Measurements from ENCODE around the gene ROR2. TPM values are rescaled to one million over a fixed set of nuclear protein-coding genes. Genes with fewer than 3 reads are reported as not detected.

Gene ROR2
- total and polyA plus RNA-seq, 2 of the 13 experiments (the other 11 are each of a cell fraction or from before 2014, with no cell fraction given), result not detected

DNA sequence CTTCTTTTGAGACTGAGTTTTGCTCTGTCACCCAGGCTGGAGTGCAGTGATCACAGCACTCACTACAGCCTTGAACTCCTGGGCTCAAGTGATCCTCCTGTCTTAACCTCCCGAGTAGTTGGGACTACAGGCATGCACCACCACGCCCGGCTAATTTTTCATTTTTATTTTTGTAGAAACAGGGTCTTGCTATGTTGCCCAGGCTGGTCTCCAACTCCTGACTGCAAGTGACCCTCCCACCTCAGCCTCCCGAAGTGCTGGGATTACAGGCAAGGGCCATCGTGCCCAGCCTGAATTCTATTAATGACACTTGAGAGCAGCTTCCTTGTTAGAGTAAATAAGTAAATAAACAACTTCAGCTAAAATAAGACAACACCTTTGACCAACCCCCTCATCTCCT is 12.3 kb downstream of the ROR2 start (continued):
- TF ChIP-seq NPAS2 (CRISPR knock-in tag; IDR thresholded peaks at IDR 0.05; ENCODE audit: borderline replicate concordance), result no peak
- TF ChIP-seq KLF12 (CRISPR knock-in tag; IDR thresholded peaks at IDR 0.05; ENCODE audit: borderline replicate concordance), result no peak
- TF ChIP-seq ZNF17 (CRISPR knock-in tag; IDR thresholded peaks at IDR 0.05), result no peak
- TF ChIP-seq, protein P1, sequence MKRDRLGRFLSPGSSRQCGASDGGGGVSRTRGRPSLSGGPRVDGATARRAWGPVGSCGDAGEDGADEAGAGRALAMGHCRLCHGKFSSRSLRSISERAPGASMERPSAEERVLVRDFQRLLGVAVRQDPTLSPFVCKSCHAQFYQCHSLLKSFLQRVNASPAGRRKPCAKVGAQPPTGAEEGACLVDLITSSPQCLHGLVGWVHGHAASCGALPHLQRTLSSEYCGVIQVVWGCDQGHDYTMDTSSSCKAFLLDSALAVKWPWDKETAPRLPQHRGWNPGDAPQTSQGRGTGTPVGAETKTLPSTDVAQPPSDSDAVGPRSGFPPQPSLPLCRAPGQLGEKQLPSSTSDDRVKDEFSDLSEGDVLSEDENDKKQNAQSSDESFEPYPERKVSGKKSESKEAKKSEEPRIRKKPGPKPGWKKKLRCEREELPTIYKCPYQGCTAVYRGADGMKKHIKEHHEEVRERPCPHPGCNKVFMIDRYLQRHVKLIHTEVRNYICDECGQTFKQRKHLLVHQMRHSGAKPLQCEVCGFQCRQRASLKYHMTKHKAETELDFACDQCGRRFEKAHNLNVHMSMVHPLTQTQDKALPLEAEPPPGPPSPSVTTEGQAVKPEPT (CRISPR knock-in tag; IDR thresholded peaks at IDR 0.05; ENCODE audit: low read depth), result no peak
- no peak for TF ChIP-seq ZNF382 (CRISPR knock-in tag; IDR thresholded peaks at IDR 0.05; ENCODE audit: borderline replicate concordance)
- no peak for TF ChIP-seq JUND (CRISPR knock-in tag; IDR thresholded peaks at IDR 0.05)
- TF ChIP-seq, protein P2, sequence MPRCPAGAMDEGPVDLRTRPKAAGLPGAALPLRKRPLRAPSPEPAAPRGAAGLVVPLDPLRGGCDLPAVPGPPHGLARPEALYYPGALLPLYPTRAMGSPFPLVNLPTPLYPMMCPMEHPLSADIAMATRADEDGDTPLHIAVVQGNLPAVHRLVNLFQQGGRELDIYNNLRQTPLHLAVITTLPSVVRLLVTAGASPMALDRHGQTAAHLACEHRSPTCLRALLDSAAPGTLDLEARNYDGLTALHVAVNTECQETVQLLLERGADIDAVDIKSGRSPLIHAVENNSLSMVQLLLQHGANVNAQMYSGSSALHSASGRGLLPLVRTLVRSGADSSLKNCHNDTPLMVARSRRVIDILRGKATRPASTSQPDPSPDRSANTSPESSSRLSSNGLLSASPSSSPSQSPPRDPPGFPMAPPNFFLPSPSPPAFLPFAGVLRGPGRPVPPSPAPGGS (CRISPR knock-in tag; IDR thresholded peaks at IDR 0.05), result no peak
- TF ChIP-seq BHLHE40 (IDR thresholded peaks at IDR 0.05; ENCODE audit: low read length), result no peak

DNA sequence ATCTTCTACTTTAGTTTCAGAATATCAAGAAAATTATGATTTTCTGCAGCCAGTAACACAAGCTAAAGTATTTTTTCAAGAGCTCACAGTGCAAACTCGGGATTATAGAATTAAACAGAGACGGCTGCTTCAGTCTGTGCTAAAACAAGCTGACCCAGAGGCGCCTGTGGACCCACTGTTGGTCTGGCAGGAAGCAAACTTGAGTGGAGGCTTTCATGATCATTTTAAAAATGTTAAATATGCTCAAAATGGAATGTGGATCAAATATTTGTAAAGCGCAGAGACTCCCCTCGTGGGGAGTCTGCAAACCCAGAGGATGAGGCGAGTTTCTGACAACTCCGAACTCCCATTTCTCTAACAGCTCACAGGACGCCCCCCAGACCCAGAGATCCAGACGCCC is 13.0 kb downstream of the ROR2 start:
- Histone ChIP-seq H4K20me1 (ENCODE audit: insufficient read depth, low read length) (no peaks in the 10 kb centered on the region), H3K27me3 (ENCODE audit: control insufficient read depth in 1 of 2, insufficient read depth in 2 of 2, low read length in 2 of 2) (peaks cover 1 to 19% of the 10 kb centered on the region in 2 experiments; a peak in 3 of 5 replicates), H3K9me3 (ENCODE audit: low read length) (peaks cover under 1% of the 10 kb centered on the region; the same call in 1 of the 2 replicates), H2AFZ (ENCODE audit: low read length) (no peak overlapping the region), H3K36me3 (replicated peaks in 1 of 2; ENCODE audit: control insufficient read depth in 1 of 2, insufficient read depth in 2 of 2, low read length in 2 of 2) (no peaks in the 10 kb centered on the region), H3K4me1 (ENCODE audit: insufficient read depth, low read length) (no peaks in the 10 kb centered on the region), H3K4me2 (ENCODE audit: low read depth, low read length) (no peak overlapping the region), H3K79me2 (ENCODE audit: insufficient read depth, low read length) (no peaks in the 10 kb centered on the region), H3K9ac (ENCODE audit: insufficient read depth, low read depth, low read length) (no peak overlapping the region), H3K27ac (ENCODE audit: extremely low read length, insufficient read depth, low read length) (no peak overlapping the region), H3K4me3 (replicated peaks in 1 of 3; ENCODE audit: insufficient read depth in 1 of 3, low read depth in 2 of 3, low read length in 3 of 3) (no peak overlapping the region)
- ChIA-PET POLR2A (no interaction called here), CTCF (ENCODE audit: low intra/inter-chr PET ratio, low total read pairs) (no interaction called here)
- FAIRE-seq (no peak), ATAC-seq (no peak), DNase-seq (ENCODE audit: low spot score) (no peak)
- no TSS peak for BruUV-seq (replicated peaks)
- intact Hi-C loops (cut with micrococcal nuclease; ENCODE audit: unreplicated experiment), result no loop called here
- 21% methylated on average over 9 of the region's 9 CpGs for WGBS (ENCODE audit: low lambda C conversion rate)
- in situ Hi-C loops (cut with HindIII; ENCODE audit: extremely low pct_ligation_motif_present, low pct_unique_long_range_greater_than_20kb), result no loop called here
- TF ChIP-seq HOXA7 (CRISPR knock-in tag; IDR thresholded peaks at IDR 0.05) (no peak), ZNF713 (CRISPR knock-in tag; IDR thresholded peaks at IDR 0.05) (no peak), ZBTB42 (CRISPR knock-in tag; IDR thresholded peaks at IDR 0.05) (no peak), PHF20 (CRISPR knock-in tag; IDR thresholded peaks at IDR 0.05) (no peak), ZNF3 (CRISPR knock-in tag; IDR thresholded peaks at IDR 0.05) (no peak), REXO4 (CRISPR knock-in tag; IDR thresholded peaks at IDR 0.05; ENCODE audit: borderline replicate concordance) (no peak)
- TF ChIP-seq, protein P3, sequence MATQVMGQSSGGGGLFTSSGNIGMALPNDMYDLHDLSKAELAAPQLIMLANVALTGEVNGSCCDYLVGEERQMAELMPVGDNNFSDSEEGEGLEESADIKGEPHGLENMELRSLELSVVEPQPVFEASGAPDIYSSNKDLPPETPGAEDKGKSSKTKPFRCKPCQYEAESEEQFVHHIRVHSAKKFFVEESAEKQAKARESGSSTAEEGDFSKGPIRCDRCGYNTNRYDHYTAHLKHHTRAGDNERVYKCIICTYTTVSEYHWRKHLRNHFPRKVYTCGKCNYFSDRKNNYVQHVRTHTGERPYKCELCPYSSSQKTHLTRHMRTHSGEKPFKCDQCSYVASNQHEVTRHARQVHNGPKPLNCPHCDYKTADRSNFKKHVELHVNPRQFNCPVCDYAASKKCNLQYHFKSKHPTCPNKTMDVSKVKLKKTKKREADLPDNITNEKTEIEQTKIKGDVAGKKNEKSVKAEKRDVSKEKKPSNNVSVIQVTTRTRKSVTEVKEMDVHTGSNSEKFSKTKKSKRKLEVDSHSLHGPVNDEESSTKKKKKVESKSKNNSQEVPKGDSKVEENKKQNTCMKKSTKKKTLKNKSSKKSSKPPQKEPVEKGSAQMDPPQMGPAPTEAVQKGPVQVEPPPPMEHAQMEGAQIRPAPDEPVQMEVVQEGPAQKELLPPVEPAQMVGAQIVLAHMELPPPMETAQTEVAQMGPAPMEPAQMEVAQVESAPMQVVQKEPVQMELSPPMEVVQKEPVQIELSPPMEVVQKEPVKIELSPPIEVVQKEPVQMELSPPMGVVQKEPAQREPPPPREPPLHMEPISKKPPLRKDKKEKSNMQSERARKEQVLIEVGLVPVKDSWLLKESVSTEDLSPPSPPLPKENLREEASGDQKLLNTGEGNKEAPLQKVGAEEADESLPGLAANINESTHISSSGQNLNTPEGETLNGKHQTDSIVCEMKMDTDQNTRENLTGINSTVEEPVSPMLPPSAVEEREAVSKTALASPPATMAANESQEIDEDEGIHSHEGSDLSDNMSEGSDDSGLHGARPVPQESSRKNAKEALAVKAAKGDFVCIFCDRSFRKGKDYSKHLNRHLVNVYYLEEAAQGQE (IDR thresholded peaks at IDR 0.05; ENCODE audit: borderline replicate concordance in 1 of 2, low read depth in 1 of 2, low read length in 2 of 2), result no peak
